HG03159 (cell line): Measurements from ENCODE around the gene ARMC3.
"Not testable (repeated sequence)": the region's sequence is repeated elsewhere in the genome, so short reads cannot be mapped to it uniquely, and the experiment has no call there.

Experiments used
- ATAC-seq: cut with Tn5 transposase; IDR thresholded peaks from one replicate; pipeline ENCODE4 v1.9.1; 2021; ENCODE audit warnings: mild to moderate bottlenecking, moderate library complexity; ENCODE audit not compliant: unreplicated experiment

The ARMC3 gene

DNA sequence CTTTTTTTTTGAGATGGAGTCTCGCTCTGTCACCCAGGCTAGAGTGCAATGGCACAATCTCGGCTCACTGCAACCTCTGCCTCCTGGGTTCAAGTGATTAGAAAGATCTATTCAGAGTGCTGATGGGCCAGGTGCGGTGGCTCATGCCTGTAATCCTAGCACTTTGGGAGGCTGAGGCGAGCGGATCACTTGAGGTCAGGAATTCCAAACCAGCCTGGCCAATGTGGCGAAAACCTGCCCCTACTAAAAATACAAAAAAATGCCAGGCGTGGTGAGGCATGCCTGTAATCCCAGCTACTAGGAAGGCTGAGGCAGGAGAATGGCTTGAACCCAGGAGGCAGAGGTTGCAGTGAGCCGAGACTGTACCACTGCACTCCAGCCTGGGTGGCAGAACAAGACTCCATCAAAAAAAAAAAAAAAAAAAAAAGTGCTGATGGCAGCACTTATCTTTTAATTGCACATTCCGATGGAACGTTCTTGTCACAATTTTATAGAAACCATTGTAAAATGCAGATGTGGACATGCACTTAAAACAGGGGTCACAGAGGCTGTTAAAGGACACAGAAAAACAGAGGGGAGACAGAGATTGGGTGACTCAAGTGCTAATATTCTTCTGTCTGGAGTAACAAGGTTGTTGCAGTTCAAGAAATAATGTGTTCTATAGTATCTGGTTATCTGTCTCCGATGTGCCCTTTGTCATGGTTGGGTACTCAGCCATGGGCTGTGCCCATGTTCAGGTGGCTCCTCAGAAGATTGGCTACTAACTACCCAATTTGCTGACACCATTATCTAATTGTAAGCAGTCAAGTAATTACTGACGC lies 142.4 kb downstream of the ARMC3 start:
- not testable (repeated sequence) for ATAC-seq

DNA sequence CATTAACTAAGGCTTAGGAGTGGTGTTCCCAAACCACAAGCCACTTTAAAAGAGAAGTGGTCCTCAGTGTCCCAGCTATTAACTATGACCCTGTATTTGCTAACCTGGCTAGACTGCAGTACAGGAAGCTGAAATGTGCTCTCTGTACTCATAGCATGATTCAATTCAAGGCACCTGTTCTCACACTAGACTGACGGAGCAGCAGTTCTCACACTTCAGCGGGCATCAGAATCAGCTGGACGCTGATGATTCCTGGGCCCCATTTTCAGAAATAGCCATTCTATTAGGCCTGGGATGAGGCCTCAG lies 143.0 kb downstream of the ARMC3 start:
- ATAC-seq: no peak

GRCh38 chr10:23072593-23072992 lies 144.7 kb downstream of the ARMC3 start:
- not testable (repeated sequence) for ATAC-seq

GRCh38 chr10:23073527-23073926 lies 145.7 kb downstream of the ARMC3 start:
- no peak for ATAC-seq

DNA sequence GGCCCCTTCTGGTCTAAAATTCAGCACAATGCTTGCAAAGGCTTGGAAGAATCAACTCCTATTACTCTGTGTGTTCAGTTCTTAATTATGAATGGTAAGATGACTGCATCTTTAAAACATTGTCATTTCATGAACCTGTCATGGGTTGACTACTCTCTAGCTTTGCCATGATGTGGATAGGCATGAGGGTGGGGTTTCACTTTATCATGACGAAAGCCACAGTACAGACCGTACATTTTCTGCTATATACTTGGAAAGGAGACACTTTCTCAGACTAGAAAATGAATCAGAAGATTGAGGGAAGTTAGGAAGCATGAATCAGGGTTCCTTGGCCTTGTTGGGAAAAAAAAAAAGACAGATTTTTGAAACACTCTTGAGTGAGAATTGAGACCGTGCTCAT lies 147.8 kb downstream of the ARMC3 start:
- ATAC-seq: no peak

- ATAC-seq: no peak
Observed at GRCh38 chr10:23078114-23078513, 150.3 kb downstream of the ARMC3 start.

GRCh38 chr10:23079700-23080099 lies 151.8 kb downstream of the ARMC3 start:
- ATAC-seq: no peak

DNA sequence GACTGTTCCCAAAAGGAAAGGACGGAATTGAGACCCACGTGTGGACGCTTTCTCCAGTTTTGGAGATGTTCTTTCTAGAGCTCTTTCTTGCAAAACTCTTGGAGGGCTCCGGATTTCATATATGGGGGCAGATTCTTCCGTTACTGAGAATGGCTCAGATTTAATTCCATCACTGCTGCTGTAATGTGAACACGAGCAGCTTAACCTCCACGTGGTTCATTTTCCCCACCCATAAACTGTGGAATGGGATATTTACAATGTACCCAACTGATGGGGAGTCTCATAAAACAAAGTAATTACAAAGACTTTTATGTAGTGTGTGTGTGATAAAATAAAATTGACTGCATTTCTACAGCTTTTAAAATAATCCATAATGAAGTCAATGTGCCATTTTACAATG lies 152.4 kb downstream of the ARMC3 start:
- ATAC-seq: no peak

GRCh38 chr10:23081221-23081750 lies 153.4 kb downstream of the ARMC3 start:
- no peak for ATAC-seq

DNA sequence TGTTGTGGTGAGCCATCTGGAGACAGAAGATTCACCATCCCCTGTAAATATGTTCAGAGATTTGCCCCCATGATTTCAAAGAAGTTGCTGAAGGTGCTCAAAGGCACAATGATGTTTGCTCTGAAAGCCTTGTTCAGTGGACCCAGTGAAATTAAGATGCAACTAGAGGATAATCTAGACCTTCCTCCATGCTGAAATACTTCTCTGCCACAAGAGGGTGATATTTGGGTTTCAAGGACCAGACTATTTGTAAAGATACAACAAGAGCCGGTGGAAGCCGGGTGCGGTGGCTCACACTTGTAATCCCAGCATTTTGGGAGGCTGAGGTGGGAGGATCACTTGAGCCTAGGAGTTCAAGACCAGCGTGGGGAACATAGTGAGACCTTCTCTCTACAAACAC lies 154.0 kb downstream of the ARMC3 start:
- no peak for ATAC-seq
